Loucy (cell line): ENCODE results near the gene ASH1L.
"Not testable (repeated sequence)": the region's sequence is repeated elsewhere in the genome, so short reads cannot be mapped to it uniquely, and the experiment has no call there.

Source experiments
- CTCF ChIP-seq: fragments of 200-600 bp; sonication (generic); conservative IDR thresholded peaks from 2 replicates; pipeline ENCODE4 v1.5.1; 2014; ENCODE audit warnings: mild to moderate bottlenecking, antibody characterized with exemption, low read length
- EZH2phosphoT487 ChIP-seq: fragments of 200-600 bp; IDR thresholded peaks from 2 replicates; pipeline ENCODE4 v1.6.1; 2018; ENCODE audit warnings: antibody characterized with exemption, mild to moderate bottlenecking, moderate library complexity, borderline replicate concordance

GRCh38 chr1:155411840-155412239, 150.8 kb downstream of the ASH1L start:
- not testable (repeated sequence) for TF ChIP-seq CTCF, EZH2phosphoT487
